Measurements from ENCODE around the gene SPART. TPM values are rescaled to one million over a fixed set of nuclear protein-coding genes. Genes with fewer than 3 reads are reported as not detected.

SPART gene
- total RNA-seq, 2 donors from 2014 or later = 49.1 to 53.9 TPM

DNA sequence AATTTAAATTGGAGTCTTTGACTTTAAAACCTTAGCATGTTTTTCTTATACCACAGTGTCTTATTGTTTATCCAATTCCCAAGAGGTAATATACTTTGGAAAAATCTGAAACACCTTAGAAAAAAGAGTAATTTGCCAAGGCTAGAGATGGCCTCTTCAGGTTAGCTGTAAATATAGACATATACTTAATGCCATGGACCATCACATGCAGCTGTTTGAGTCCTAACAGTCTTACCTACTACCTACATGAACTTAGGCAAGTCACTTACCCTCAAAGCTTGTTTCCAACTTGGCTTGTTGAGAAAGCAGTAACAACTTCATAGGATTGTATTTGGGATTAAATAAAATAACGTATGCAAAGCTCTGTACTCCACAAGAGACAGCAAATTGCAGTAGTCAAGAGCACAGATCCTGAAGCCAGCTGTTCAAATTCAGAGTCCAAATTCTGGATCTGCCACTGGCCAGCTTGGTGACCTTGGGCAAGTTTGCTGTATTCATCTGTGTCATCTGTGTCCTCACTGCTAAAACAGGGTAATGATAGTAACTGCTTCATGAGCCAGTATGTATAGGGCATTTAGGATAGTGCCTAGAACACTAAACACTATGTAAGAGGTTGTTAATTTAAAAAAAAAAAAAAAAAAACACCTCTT is 13.2 kb upstream of the SPART start:
- DNase-seq = no peak
- TF ChIP-seq, protein P1, sequence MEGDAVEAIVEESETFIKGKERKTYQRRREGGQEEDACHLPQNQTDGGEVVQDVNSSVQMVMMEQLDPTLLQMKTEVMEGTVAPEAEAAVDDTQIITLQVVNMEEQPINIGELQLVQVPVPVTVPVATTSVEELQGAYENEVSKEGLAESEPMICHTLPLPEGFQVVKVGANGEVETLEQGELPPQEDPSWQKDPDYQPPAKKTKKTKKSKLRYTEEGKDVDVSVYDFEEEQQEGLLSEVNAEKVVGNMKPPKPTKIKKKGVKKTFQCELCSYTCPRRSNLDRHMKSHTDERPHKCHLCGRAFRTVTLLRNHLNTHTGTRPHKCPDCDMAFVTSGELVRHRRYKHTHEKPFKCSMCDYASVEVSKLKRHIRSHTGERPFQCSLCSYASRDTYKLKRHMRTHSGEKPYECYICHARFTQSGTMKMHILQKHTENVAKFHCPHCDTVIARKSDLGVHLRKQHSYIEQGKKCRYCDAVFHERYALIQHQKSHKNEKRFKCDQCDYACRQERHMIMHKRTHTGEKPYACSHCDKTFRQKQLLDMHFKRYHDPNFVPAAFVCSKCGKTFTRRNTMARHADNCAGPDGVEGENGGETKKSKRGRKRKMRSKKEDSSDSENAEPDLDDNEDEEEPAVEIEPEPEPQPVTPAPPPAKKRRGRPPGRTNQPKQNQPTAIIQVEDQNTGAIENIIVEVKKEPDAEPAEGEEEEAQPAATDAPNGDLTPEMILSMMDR (conservative IDR thresholded peaks at IDR 0.05) = no peak
- no peak overlapping the region for H3K4me3 ChIP-seq (ENCODE audit: low read length)
- H3K36me3 Mint-ChIP-seq (ENCODE audit: low read depth) = peaks cover 15% of the 10 kb centered on the region
- no peak overlapping the region for H3K27ac Mint-ChIP-seq
- H3K27ac ChIP-seq (ENCODE audit: low read depth, low read length) = no peak overlapping the region
- peaks cover 20% of the 10 kb centered on the region for H3K9me3 Mint-ChIP-seq
- whole genome bisulfite sequencing, 2 experiments (ENCODE audit: insufficient coverage in 1 of 2, insufficient read length in 1 of 2) = 91 to 94% methylated on average over 1 of the region's 1 CpG
- no peak overlapping the region for H3K4me3 Mint-ChIP-seq
- H3K4me1 ChIP-seq (ENCODE audit: control insufficient read depth, insufficient read depth, low read length) = peaks cover 9% of the 10 kb centered on the region
- H3K9me3 ChIP-seq (ENCODE audit: control insufficient read depth, low read length) = no peaks in the 10 kb centered on the region
- H3K27me3 ChIP-seq (ENCODE audit: control insufficient read depth, insufficient read depth, low read length, poor library complexity, severe bottlenecking) = no peaks in the 10 kb centered on the region
- H3K4me1 Mint-ChIP-seq = peaks cover 5% of the 10 kb centered on the region
- no peaks in the 10 kb centered on the region for H3K36me3 ChIP-seq (ENCODE audit: control insufficient read depth, insufficient read depth, low read length)
- no peak overlapping the region for H3K9ac ChIP-seq (ENCODE audit: extremely low read depth, low read length, poor library complexity, severe bottlenecking)
- H3K27me3 Mint-ChIP-seq (ENCODE audit: insufficient read depth) = peaks cover 1% of the 10 kb centered on the region

DNA sequence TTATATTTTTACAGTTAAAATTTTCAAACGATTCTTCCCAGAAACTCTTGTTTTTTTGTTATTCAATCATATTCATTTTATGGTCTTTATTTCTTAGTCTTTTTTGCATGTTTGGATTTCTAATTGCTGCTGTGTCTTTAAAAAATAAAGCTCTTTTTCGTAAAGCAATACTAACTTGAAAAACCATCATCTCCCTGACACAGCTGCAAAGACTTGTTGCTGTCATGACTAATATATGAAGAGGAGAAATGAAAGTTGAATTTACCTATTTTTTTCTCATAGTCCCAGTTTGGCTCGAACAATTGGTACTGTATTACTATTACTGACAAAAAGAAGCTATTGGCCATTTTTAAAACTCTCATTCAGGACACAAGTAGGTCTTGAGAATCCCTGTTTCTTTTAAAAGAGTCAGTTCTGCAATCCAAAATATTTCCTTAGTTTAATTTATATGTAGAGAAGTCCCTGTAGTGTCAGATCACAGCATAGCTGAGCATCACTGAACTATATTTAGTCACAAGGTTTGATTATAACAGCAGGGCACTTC is 12.1 kb upstream of the SPART start:
- no peak overlapping the region for H3K27ac ChIP-seq (ENCODE audit: low read depth, low read length)
- no peak overlapping the region for H3K4me3 ChIP-seq (ENCODE audit: low read length)
- Mint-ChIP-seq H3K4me3 (no peak overlapping the region), H3K36me3 (ENCODE audit: low read depth) (peaks cover 21% of the 10 kb centered on the region), H3K27me3 (ENCODE audit: insufficient read depth) (peaks cover under 1% of the 10 kb centered on the region), H3K4me1 (peaks cover 5% of the 10 kb centered on the region), H3K9me3 (peaks cover 20% of the 10 kb centered on the region), H3K27ac (no peak overlapping the region)
- 97% methylated on average over 2 of the region's 3 CpGs; no CpG with 5 or more reads in 1 of the 2 experiments for WGBS, 2 experiments (ENCODE audit: insufficient coverage in 1 of 2, insufficient read length in 1 of 2)
- TF ChIP-seq, protein P1 (conservative IDR thresholded peaks at IDR 0.05) = no peak
- H3K4me1 ChIP-seq (ENCODE audit: control insufficient read depth, insufficient read depth, low read length) = peaks cover 4% of the 10 kb centered on the region
- DNase-seq = no peak
- no peaks in the 10 kb centered on the region for H3K9me3 ChIP-seq (ENCODE audit: control insufficient read depth, low read length)
- H3K27me3 ChIP-seq (ENCODE audit: control insufficient read depth, insufficient read depth, low read length, poor library complexity, severe bottlenecking) = no peaks in the 10 kb centered on the region
- H3K36me3 ChIP-seq (ENCODE audit: control insufficient read depth, insufficient read depth, low read length) = no peaks in the 10 kb centered on the region
- H3K9ac ChIP-seq (ENCODE audit: extremely low read depth, low read length, poor library complexity, severe bottlenecking) = no peak overlapping the region

DNA sequence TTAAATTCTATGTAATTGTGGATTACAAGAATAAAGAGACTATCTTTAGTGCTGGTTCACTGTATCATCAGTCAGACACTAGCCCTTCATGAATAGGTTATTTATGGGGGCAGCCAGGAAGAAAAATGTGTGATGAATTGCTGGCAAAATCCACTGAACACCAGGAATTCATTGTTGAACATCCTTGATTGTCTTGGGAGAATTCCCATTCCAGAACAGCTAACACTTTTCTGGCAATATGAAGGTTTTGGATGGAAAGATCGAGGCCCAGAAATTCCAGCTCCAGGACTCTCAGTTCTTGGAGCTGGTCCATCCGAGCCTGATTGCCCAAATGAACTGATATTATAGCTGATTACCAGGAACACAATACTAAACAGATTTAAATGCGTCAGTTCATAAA is 11.5 kb upstream of the SPART start:
- H3K4me3 ChIP-seq (ENCODE audit: low read length) = no peak overlapping the region
- no peak overlapping the region for H3K9ac ChIP-seq (ENCODE audit: extremely low read depth, low read length, poor library complexity, severe bottlenecking)
- H3K27ac Mint-ChIP-seq = no peak overlapping the region
- TF ChIP-seq, protein P1 (conservative IDR thresholded peaks at IDR 0.05) = no peak
- no peak overlapping the region for H3K27ac ChIP-seq (ENCODE audit: low read depth, low read length)
- H3K4me3 Mint-ChIP-seq = no peak overlapping the region
- H3K9me3 ChIP-seq (ENCODE audit: control insufficient read depth, low read length) = no peaks in the 10 kb centered on the region
- no peak for DNase-seq
- no peaks in the 10 kb centered on the region for H3K27me3 Mint-ChIP-seq (ENCODE audit: insufficient read depth)
- H3K27me3 ChIP-seq (ENCODE audit: control insufficient read depth, insufficient read depth, low read length, poor library complexity, severe bottlenecking) = no peaks in the 10 kb centered on the region
- H3K36me3 ChIP-seq (ENCODE audit: control insufficient read depth, insufficient read depth, low read length) = no peaks in the 10 kb centered on the region
- peaks cover 20% of the 10 kb centered on the region for H3K9me3 Mint-ChIP-seq
- 91 to 98% methylated on average over 3 of the region's 3 CpGs for WGBS, 2 experiments (ENCODE audit: insufficient coverage in 1 of 2, insufficient read length in 1 of 2)
- peaks cover 4% of the 10 kb centered on the region for H3K4me1 ChIP-seq (ENCODE audit: control insufficient read depth, insufficient read depth, low read length)
- peaks cover 22% of the 10 kb centered on the region for H3K36me3 Mint-ChIP-seq (ENCODE audit: low read depth)
- H3K4me1 Mint-ChIP-seq = peaks cover 5% of the 10 kb centered on the region

Data from endodermal cell (in vitro differentiated cells).